Measurements from ENCODE around the gene MSX1. TPM values are rescaled to one million over a fixed set of nuclear protein-coding genes. Genes with fewer than 3 reads are reported as not detected.

Gene MSX1
- total and polyA plus RNA-seq, 2 experiments from 2014 or later, result 0.61 TPM; not detected in 1

DNA sequence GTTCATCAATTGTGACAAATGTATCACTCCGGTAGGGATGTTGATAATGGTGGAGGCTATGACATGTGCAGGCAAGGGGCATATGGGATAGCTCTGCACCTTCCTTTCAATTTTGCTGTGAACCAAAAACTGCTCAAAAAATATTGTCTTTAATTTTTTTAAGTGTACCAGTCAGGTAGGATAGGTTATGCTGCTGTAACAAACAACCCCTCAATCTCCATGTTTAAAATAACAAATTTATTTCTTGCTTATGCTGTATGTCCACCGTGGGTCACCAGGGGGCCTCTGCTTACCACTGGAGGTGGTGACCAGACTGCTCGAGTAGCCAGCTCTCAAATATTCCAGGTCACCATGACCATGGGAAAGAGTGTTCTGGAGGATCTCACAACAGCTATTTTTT is 23.4 kb upstream of the MSX1 start (continued):
- no peak for TF ChIP-seq EZH2phosphoT487 (IDR thresholded peaks at IDR 0.05; ENCODE audit: unreplicated experiment)
- no peak for TF ChIP-seq ZNF331 (CRISPR knock-in tag; IDR thresholded peaks at IDR 0.05; ENCODE audit: low read depth)
- no peak for TF ChIP-seq EZH2 (IDR thresholded peaks at IDR 0.05; ENCODE audit: low read depth, unreplicated experiment)
- TF ChIP-seq JUNB (IDR thresholded peaks at IDR 0.05; ENCODE audit: unreplicated experiment), result no peak

GRCh38 chr4:4837316-4837715 is 22.1 kb upstream of the MSX1 start:
- Histone ChIP-seq H3K27me3 (ENCODE audit: insufficient read depth) (no peaks in the 10 kb centered on the region), H2AFZ (no peak overlapping the region), H3K27ac (ENCODE audit: low read depth) (no peak overlapping the region), H3K36me3 (ENCODE audit: insufficient read depth) (no peaks in the 10 kb centered on the region), H4K20me1 (replicated peaks; ENCODE audit: insufficient read depth) (no peaks in the 10 kb centered on the region), H3K79me2 (replicated peaks; ENCODE audit: insufficient read depth) (no peaks in the 10 kb centered on the region), H3F3A (replicated peaks; ENCODE audit: low read depth) (no peaks in the 10 kb centered on the region), H3K4me1 (ENCODE audit: insufficient read depth) (0 out of 2 replicates have a peak, but pooled peaks cover 6% of the 10 kb centered on the region), H3K4me2 (no peak overlapping the region), H3K4me3 (no peak overlapping the region), H3K9me2 (ENCODE audit: insufficient read depth) (no peaks in the 10 kb centered on the region)
- Mint-ChIP-seq H3K9me3 (peaks cover 4% of the 10 kb centered on the region; the same call in 1 of the 3 replicates), H3K4me1 (peaks cover 16% of the 10 kb centered on the region), H3K36me3 (ENCODE audit: low read depth) (no peaks in the 10 kb centered on the region), H3K27ac (no peak overlapping the region), H3K4me3 (no peak overlapping the region), H3K27me3 (ENCODE audit: insufficient read depth, low read depth, poor library complexity) (peaks cover 2% of the 10 kb centered on the region)
- TF ChIP-seq, protein P1, sequence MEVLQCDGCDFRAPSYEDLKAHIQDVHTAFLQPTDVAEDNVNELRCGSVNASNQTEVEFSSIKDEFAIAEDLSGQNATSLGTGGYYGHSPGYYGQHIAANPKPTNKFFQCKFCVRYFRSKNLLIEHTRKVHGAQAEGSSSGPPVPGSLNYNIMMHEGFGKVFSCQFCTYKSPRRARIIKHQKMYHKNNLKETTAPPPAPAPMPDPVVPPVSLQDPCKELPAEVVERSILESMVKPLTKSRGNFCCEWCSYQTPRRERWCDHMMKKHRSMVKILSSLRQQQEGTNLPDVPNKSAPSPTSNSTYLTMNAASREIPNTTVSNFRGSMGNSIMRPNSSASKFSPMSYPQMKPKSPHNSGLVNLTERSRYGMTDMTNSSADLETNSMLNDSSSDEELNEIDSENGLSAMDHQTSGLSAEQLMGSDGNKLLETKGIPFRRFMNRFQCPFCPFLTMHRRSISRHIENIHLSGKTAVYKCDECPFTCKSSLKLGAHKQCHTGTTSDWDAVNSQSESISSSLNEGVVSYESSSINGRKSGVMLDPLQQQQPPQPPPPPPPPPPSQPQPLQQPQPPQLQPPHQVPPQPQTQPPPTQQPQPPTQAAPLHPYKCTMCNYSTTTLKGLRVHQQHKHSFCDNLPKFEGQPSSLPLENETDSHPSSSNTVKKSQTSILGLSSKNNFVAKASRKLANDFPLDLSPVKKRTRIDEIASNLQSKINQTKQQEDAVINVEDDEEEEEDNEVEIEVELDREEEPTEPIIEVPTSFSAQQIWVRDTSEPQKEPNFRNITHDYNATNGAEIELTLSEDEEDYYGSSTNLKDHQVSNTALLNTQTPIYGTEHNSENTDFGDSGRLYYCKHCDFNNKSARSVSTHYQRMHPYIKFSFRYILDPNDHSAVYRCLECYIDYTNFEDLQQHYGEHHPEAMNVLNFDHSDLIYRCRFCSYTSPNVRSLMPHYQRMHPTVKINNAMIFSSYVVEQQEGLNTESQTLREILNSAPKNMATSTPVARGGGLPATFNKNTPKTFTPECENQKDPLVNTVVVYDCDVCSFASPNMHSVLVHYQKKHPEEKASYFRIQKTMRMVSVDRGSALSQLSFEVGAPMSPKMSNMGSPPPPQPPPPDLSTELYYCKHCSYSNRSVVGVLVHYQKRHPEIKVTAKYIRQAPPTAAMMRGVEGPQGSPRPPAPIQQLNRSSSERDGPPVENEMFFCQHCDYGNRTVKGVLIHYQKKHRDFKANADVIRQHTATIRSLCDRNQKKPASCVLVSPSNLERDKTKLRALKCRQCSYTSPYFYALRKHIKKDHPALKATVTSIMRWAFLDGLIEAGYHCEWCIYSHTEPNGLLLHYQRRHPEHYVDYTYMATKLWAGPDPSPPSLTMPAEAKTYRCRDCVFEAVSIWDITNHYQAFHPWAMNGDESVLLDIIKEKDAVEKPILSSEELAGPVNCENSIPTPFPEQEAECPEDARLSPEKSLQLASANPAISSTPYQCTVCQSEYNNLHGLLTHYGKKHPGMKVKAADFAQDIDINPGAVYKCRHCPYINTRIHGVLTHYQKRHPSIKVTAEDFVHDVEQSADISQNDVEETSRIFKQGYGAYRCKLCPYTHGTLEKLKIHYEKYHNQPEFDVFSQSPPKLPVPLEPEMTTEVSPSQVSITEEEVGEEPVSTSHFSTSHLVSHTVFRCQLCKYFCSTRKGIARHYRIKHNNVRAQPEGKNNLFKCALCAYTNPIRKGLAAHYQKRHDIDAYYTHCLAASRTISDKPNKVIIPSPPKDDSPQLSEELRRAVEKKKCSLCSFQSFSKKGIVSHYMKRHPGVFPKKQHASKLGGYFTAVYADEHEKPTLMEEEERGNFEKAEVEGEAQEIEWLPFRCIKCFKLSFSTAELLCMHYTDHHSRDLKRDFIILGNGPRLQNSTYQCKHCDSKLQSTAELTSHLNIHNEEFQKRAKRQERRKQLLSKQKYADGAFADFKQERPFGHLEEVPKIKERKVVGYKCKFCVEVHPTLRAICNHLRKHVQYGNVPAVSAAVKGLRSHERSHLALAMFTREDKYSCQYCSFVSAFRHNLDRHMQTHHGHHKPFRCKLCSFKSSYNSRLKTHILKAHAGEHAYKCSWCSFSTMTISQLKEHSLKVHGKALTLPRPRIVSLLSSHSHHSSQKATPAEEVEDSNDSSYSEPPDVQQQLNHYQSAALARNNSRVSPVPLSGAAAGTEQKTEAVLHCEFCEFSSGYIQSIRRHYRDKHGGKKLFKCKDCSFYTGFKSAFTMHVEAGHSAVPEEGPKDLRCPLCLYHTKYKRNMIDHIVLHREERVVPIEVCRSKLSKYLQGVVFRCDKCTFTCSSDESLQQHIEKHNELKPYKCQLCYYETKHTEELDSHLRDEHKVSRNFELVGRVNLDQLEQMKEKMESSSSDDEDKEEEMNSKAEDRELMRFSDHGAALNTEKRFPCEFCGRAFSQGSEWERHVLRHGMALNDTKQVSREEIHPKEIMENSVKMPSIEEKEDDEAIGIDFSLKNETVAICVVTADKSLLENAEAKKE (CRISPR knock-in tag; IDR thresholded peaks at IDR 0.05), result no peak
- DNase-seq (ENCODE audit: low spot score) (no peak), ATAC-seq (no peak)

Data from GM23338 (cell line).